ENCODE measurements around the gene DNAL4. TPM values are rescaled to one million over a fixed set of nuclear protein-coding genes. Genes with fewer than 3 reads are reported as not detected.

DNAL4 gene
- total and polyA plus RNA-seq, 9 donors: 12.7 to 17.7 (median 14.8) TPM

DNA sequence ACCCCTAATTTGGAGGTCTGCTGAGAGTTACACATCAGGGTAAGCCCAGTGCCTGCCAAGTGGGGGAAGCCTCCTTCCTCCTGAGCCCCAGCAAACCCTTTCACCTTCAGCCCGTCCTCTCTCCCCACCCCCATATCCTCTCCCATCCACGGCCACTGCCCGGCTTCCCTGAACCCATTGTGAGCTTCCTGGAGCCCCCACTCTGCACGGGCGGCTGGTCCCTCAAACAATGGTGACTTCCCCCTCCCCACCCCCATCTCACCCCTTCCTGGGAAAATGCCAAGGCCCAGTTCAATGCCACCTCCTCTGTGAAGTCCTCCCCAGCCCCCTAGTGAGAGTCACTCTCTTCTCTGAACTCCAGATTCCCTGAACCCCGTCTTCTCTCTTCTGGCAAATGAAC, 17.9 kb downstream of the DNAL4 start:
- Histone ChIP-seq H3K27ac (ENCODE audit: low read length) (no peak overlapping the region), H3K9me3 (replicated peaks; ENCODE audit: control insufficient read depth, low read depth, low read length) (no peaks in the 10 kb centered on the region), H3K36me3 (ENCODE audit: control insufficient read depth, insufficient read depth, low read length) (peaks cover 26% of the 10 kb centered on the region), H3K4me3 (ENCODE audit: low read length) (no peak overlapping the region), H3K4me1 (ENCODE audit: control insufficient read depth, insufficient read depth, low read length) (peaks cover 9% of the 10 kb centered on the region), H3K27me3 (ENCODE audit: control insufficient read depth, insufficient read depth, low read length) (no peaks in the 10 kb centered on the region)
- WGBS (ENCODE audit: insufficient coverage): 33% methylated on average over 5 of the region's 6 CpGs
- DNase-seq: no peak

GRCh38 chr22:38775656-38776055, 18.3 kb downstream of the DNAL4 start:
- Histone ChIP-seq H3K4me3 (ENCODE audit: low read length) (no peak overlapping the region), H3K27ac (ENCODE audit: low read length) (no peak overlapping the region), H3K9me3 (replicated peaks; ENCODE audit: control insufficient read depth, low read depth, low read length) (no peaks in the 10 kb centered on the region), H3K27me3 (ENCODE audit: control insufficient read depth, insufficient read depth, low read length) (no peaks in the 10 kb centered on the region), H3K36me3 (ENCODE audit: control insufficient read depth, insufficient read depth, low read length) (peaks cover 22% of the 10 kb centered on the region), H3K4me1 (ENCODE audit: control insufficient read depth, insufficient read depth, low read length) (peaks cover 9% of the 10 kb centered on the region)
- WGBS (ENCODE audit: insufficient coverage): 31% methylated on average over 5 of the region's 13 CpGs
- DNase-seq: no peak

GRCh38 chr22:38774496-38775166, 19.3 kb downstream of the DNAL4 start:
- Histone ChIP-seq H3K4me3 (ENCODE audit: low read length) (no peak overlapping the region), H3K4me1 (ENCODE audit: control insufficient read depth, insufficient read depth, low read length) (peaks cover 9% of the 10 kb centered on the region), H3K27ac (ENCODE audit: low read length) (no peak overlapping the region), H3K36me3 (ENCODE audit: control insufficient read depth, insufficient read depth, low read length) (peaks cover 12% of the 10 kb centered on the region), H3K27me3 (ENCODE audit: control insufficient read depth, insufficient read depth, low read length) (no peaks in the 10 kb centered on the region), H3K9me3 (replicated peaks; ENCODE audit: control insufficient read depth, low read depth, low read length) (no peaks in the 10 kb centered on the region)
- WGBS (ENCODE audit: insufficient coverage): 80% methylated on average over 4 of the region's 11 CpGs
- DNase-seq: no peak

DNA sequence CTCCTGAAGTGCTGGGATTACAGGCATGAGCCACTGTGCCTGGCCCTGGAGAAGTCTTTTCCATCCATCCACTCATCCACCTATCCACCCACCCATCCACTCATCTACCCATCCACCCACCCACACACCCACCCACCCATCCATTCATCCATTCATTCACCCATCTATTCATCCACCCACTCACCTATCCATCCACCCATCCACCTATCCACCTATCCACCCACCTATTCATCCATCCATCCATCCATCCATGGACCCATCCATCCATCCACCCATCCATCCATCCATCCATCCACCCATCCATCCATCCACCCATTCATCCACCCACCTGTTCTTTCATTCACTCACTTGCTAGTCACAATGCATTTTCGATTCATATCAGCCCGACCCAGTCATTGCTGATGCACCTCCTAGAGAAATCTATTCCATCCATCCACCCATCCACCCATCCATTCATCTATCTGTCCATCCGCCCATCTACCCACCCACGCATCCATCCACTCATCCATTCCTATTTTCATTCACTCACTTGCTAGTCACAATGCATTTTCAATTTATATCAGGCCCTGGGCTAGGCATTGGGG, 20.5 kb downstream of the DNAL4 start:
- 91% methylated on average over 4 of the region's 4 CpGs for WGBS (ENCODE audit: insufficient coverage)
- H3K27ac ChIP-seq (ENCODE audit: low read length): no peak overlapping the region
- no peak for DNase-seq
- H3K4me3 ChIP-seq (ENCODE audit: low read length): no peak overlapping the region
- no peaks in the 10 kb centered on the region for H3K27me3 ChIP-seq (ENCODE audit: control insufficient read depth, insufficient read depth, low read length)
- H3K9me3 ChIP-seq (replicated peaks; ENCODE audit: control insufficient read depth, low read depth, low read length): no peaks in the 10 kb centered on the region
- peaks cover 14% of the 10 kb centered on the region for H3K4me1 ChIP-seq (ENCODE audit: control insufficient read depth, insufficient read depth, low read length)
- H3K36me3 ChIP-seq (ENCODE audit: control insufficient read depth, insufficient read depth, low read length): peaks cover 2% of the 10 kb centered on the region

- H3K27me3 ChIP-seq (ENCODE audit: control insufficient read depth, insufficient read depth, low read length): no peaks in the 10 kb centered on the region
- no peaks in the 10 kb centered on the region for H3K9me3 ChIP-seq (replicated peaks; ENCODE audit: control insufficient read depth, low read depth, low read length)
- 42% methylated on average over 6 of the region's 8 CpGs for WGBS (ENCODE audit: insufficient coverage)
- no peak overlapping the region for H3K4me3 ChIP-seq (ENCODE audit: low read length)
- DNase-seq: no peak
- peaks cover 14% of the 10 kb centered on the region for H3K4me1 ChIP-seq (ENCODE audit: control insufficient read depth, insufficient read depth, low read length)
- no peaks in the 10 kb centered on the region for H3K36me3 ChIP-seq (ENCODE audit: control insufficient read depth, insufficient read depth, low read length)
- no peak overlapping the region for H3K27ac ChIP-seq (ENCODE audit: low read length)
Measured at GRCh38 chr22:38772623-38772873, 21.4 kb downstream of the DNAL4 start.

DNA sequence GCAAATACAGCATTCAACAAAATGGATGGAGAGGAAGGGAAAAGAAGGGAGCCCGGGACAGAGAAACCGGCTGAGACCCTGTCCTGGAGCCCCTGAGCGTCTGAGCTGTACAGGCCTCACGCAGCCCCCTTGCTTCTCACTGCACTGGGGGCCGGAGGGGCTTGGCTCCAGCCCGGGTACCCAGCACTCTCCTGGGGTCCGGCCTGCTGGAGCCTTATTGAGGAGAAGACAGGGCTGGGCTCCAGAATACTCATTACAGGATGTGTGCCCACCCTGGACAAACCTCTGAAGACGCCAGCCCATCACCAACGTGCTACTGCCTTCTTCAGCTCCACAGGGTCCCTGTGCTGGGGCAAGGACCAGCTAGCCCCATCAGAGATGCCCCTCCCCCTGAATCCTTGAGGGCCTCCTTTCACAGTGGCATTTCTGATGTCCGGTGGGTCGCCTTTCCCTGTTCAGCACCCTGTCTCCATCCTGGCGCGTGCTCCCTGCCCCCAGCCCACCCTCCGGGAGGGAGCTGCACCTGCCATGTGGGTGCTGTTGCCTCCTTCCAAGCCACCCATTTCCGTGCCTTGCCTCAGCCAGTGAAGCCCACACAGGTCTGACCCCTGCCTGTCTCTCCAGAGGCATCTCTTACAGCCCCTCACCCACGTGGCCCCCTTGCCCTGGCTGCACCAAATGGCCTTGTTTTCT, 23.5 kb downstream of the DNAL4 start:
- Histone ChIP-seq H3K27ac (ENCODE audit: low read length) (no peak overlapping the region), H3K9me3 (replicated peaks; ENCODE audit: control insufficient read depth, low read depth, low read length) (no peaks in the 10 kb centered on the region), H3K4me1 (ENCODE audit: control insufficient read depth, insufficient read depth, low read length) (peaks cover 14% of the 10 kb centered on the region), H3K36me3 (ENCODE audit: control insufficient read depth, insufficient read depth, low read length) (no peaks in the 10 kb centered on the region), H3K4me3 (ENCODE audit: low read length) (no peak overlapping the region), H3K27me3 (ENCODE audit: control insufficient read depth, insufficient read depth, low read length) (no peaks in the 10 kb centered on the region)
- WGBS (ENCODE audit: insufficient coverage): 88% methylated on average over 13 of the region's 16 CpGs
- DNase-seq: no peak

- no peaks in the 10 kb centered on the region for H3K27me3 ChIP-seq (ENCODE audit: control insufficient read depth, insufficient read depth, low read length)
- no peaks in the 10 kb centered on the region for H3K9me3 ChIP-seq (replicated peaks; ENCODE audit: control insufficient read depth, low read depth, low read length)
- 93% methylated on average over 11 of the region's 11 CpGs for WGBS (ENCODE audit: insufficient coverage)
- no peak for DNase-seq
- no peak overlapping the region for H3K27ac ChIP-seq (ENCODE audit: low read length)
- H3K36me3 ChIP-seq (ENCODE audit: control insufficient read depth, insufficient read depth, low read length): no peaks in the 10 kb centered on the region
- H3K4me3 ChIP-seq (ENCODE audit: low read length): no peak overlapping the region
- peaks cover 26% of the 10 kb centered on the region for H3K4me1 ChIP-seq (ENCODE audit: control insufficient read depth, insufficient read depth, low read length)
Measured at GRCh38 chr22:38768036-38768435, 25.9 kb downstream of the DNAL4 start.

DNA sequence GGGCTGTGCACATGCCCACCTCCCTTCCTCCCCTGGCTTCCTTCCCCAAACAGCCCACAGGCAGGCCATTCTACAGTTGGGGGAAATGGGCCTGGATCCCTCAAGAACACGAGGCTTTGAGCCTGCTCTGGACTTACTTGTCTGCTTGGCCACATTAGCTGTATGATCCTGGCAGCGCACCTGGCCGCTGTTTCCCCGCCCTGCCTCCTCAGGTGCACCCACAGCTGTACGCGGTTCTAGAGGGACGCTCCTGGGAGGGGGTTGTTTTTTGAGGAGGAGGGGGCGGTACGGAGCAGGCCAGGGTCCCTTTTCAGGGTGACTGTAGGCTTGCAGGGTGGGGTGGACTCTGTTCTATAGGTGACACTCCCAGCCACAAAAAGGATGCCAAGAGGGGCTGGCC, 26.6 kb downstream of the DNAL4 start:
- DNase-seq: no peak

DNA sequence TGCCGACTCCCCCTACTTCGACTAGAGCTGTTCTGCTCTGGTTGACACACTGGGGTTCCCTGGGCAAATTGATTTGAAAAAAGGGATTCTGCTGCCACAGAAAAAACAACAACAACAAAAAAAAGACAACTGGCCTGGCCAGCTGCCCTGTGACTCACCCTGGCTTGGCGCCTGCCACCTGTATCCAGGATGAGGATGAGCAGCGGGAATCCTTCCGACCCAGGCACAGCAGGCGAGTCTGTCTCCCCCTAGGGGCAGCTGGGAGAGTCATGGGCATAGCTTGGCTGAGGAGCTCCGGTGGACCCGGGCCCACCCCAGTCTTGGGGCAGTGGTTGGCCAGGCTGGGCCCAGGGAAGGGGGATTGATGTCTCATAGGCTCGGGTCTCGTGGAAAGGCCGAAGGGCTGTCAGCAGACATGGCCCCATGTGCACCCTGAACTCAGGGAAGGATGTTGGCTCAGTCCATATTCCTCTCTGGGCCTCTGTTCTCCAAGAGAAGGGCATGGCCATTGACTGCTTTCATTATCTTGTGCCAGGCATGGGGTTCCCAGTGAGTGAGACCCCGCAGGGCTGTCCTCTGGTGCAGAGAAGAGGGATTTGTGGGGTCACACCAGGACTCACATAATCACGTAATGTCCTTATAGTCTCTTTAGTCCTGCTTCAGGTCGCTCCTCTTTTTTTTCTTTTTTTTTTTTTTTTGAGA, 27.7 kb downstream of the DNAL4 start:
- Histone ChIP-seq H3K27me3 (ENCODE audit: control insufficient read depth, insufficient read depth, low read length) (no peaks in the 10 kb centered on the region), H3K36me3 (ENCODE audit: control insufficient read depth, insufficient read depth, low read length) (no peaks in the 10 kb centered on the region), H3K4me3 (ENCODE audit: low read length) (no peak overlapping the region), H3K27ac (ENCODE audit: low read length) (no peak overlapping the region), H3K9me3 (replicated peaks; ENCODE audit: control insufficient read depth, low read depth, low read length) (no peaks in the 10 kb centered on the region), H3K4me1 (ENCODE audit: control insufficient read depth, insufficient read depth, low read length) (peaks cover 34% of the 10 kb centered on the region)
- DNase-seq: peak; percentile 53
- 25% methylated on average over 9 of the region's 14 CpGs for WGBS (ENCODE audit: insufficient coverage)

More for the DNA sequence above, 26.6 kb downstream of the DNAL4 start:
- Histone ChIP-seq H3K27me3 (ENCODE audit: control insufficient read depth, insufficient read depth, low read length) (no peaks in the 10 kb centered on the region), H3K4me3 (ENCODE audit: low read length) (no peak overlapping the region), H3K9me3 (replicated peaks; ENCODE audit: control insufficient read depth, low read depth, low read length) (no peaks in the 10 kb centered on the region), H3K4me1 (ENCODE audit: control insufficient read depth, insufficient read depth, low read length) (peaks cover 30% of the 10 kb centered on the region), H3K27ac (ENCODE audit: low read length) (no peak overlapping the region), H3K36me3 (ENCODE audit: control insufficient read depth, insufficient read depth, low read length) (no peaks in the 10 kb centered on the region)
- 65% methylated on average over 4 of the region's 9 CpGs for WGBS (ENCODE audit: insufficient coverage)

- Histone ChIP-seq H3K4me1 (ENCODE audit: control insufficient read depth, insufficient read depth, low read length) (peaks cover 46% of the 10 kb centered on the region), H3K27ac (ENCODE audit: low read length) (no peak overlapping the region), H3K9me3 (replicated peaks; ENCODE audit: control insufficient read depth, low read depth, low read length) (no peaks in the 10 kb centered on the region), H3K27me3 (ENCODE audit: control insufficient read depth, insufficient read depth, low read length) (no peaks in the 10 kb centered on the region), H3K36me3 (ENCODE audit: control insufficient read depth, insufficient read depth, low read length) (no peaks in the 10 kb centered on the region), H3K4me3 (ENCODE audit: low read length) (no peak overlapping the region)
- 24% methylated on average over 5 of the region's 11 CpGs for WGBS (ENCODE audit: insufficient coverage)
- no peak for DNase-seq
Measured at GRCh38 chr22:38762551-38762983, 31.4 kb downstream of the DNAL4 start.

Data from muscle of leg (tissue), 11 donors.